HTR-8/SVneo (cell line): ENCODE measurements around the gene NANS.
A peak's percentile ranks its signal among the peaks of the same experiment; 100 is the strongest.
"Not testable (repeated sequence)": the region's sequence is repeated elsewhere in the genome, so short reads cannot be mapped to it uniquely, and the experiment has no call there.

Source experiments
- DNase-seq: peaks from one replicate; pipeline ENCODE4 v3.0.0; 2011; ENCODE audit warnings: low spot score, mixed read lengths; ENCODE audit not compliant: insufficient read length
- FAIRE-seq: peaks from 2 replicates; lab custom pipeline; 2011; peaks lifted over from hg19 to GRCh38; lab: Jason Lieb, UNC

Gene NANS, protein sequence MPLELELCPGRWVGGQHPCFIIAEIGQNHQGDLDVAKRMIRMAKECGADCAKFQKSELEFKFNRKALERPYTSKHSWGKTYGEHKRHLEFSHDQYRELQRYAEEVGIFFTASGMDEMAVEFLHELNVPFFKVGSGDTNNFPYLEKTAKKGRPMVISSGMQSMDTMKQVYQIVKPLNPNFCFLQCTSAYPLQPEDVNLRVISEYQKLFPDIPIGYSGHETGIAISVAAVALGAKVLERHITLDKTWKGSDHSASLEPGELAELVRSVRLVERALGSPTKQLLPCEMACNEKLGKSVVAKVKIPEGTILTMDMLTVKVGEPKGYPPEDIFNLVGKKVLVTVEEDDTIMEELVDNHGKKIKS

DNA sequence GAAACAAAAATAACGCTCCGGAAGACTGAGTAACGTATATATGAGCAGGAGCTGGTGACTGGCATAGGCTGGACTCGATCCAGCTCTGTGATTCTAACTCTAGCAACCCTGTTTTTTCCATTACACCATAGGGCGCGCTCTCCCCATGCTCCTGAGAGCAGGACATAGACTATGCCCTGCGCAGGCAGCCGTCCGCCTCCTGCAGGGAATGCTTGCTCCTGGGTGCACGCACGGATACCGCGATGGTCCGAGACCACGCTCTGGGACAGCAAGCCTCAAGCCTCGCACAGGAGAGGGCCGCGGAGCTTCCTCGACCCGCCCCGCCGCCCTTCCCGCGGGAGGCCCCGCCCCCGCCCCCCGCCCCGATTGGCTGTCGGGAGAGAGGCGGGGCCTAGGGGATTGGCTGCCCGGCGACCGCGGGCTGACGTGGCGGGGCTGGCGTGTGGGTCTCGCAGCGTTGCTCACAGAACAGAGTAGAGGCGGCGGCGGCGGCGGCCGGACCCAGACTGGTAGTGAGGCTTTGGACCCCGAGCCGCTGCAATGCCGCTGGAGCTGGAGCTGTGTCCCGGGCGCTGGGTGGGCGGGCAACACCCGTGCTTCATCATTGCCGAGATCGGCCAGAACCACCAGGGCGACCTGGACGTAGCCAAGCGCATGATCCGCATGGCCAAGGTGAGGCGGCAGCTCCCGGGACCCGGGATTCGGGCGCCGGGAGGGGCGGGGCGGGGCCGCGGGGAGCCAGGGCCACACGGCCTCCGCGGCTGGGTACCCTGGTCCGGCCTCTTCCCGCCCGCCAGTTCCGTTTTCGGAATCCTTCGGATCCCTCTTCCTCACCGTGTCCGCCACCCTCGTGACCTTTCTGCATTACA lies at the start of gene NANS:
NANS (plus strand) TSS at position 464 of the 869 bp plus-strand sequence; CDS start at position 541, 77 bp downstream.
- FAIRE-seq, result peak; percentile 9
- peak; percentile 90 for DNase-seq

DNA sequence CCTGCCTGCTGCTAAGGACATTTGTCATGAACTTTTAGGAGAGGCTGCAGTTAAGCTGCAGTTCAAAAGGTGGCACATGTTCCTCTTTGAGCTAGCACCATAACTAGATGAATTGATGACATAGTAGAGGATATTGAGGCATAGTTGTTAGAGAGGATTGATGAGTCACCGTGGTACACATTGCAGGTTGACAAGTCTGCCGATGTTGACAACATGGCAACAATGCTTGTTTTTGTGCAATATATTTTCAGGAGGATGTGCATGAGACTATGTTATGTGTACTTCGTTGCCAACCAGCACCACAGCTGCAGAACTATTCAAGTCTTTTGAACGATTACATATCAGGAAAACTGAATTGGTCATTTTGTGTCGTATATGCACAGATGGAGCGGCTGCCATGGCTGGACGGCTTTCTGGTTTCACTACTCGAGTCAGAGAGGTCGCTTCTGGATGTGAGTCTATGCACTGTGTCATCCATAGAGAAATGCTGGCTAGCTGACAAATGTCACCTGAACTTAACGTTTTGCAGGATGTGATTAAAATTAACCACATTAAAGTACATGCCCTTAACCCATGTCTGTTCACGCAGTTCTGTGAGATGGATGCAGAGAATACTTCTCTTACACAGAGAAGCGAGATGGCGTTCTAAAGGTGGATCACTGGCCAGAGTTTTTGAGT lies 49.1 kb upstream of the NANS start:
- DNase-seq (no peak), FAIRE-seq (no peak)

- DNase-seq, result no peak
- FAIRE-seq, result no peak
These were observed 47.8 kb upstream of the NANS start for GRCh38 chr9:98008764-98009163.

GRCh38 chr9:98009437-98009836 lies 47.1 kb upstream of the NANS start:
- no peak for DNase-seq
- FAIRE-seq, result no peak

DNA sequence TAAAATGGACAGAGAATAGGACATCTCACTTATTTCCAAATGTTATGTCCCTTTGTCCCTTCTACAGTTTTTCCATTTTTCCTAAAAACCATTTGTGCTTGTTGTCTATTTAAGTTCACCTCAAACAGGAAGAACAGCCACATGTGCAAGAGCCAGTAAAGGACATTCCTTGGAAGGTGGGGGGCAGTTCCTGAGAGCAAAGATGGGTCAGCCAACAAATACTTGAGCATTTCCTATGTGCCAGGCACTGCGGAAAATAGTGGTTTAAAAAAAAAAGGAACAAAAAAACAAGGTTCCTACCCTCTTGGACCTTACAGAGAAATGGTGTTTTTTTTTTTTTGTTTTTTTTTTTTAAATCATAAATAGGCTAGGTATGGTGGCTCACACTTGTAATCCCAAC lies 46.6 kb upstream of the NANS start:
- no peak for DNase-seq
- no peak for FAIRE-seq

DNA sequence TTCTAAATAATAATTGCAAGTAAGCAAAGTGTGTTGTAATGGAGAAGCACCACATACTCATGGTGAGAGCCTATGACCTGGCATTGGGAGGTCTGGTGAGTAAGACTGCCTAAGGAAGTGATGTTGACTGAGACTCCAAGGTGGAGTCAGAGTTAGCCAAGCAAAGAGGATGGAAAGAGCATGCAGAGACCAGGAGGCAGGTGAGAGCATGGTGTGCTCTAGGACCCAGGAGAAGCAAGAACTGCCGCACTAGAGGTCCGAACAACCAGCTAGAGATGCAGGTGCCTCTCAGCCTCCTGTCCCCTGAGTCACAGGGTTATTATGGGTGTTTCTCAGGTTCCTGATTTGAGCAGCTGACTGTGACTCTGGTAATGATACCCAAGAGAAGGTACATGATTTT lies 46.1 kb upstream of the NANS start:
- FAIRE-seq (no peak), DNase-seq (no peak)

DNA sequence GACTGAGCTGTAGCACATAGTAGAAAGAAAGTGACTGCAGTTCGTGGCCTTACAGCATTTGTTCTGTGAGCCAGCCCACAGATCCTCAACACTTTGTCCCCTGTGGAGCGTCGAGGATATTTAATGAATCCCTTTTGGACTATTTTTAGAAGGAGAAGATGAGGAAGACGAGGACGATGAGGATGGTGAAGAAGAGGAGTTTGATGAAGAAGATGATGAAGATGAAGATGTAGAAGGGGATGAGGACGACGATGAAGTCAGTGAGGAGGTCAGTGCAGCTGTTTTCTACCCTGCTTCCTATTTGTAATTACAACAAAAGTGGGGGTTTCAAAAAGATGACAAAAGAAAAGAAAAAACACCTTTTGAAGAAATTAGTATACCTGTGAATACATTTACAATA lies 45.4 kb upstream of the NANS start:
- DNase-seq (no peak), FAIRE-seq (no peak)

DNA sequence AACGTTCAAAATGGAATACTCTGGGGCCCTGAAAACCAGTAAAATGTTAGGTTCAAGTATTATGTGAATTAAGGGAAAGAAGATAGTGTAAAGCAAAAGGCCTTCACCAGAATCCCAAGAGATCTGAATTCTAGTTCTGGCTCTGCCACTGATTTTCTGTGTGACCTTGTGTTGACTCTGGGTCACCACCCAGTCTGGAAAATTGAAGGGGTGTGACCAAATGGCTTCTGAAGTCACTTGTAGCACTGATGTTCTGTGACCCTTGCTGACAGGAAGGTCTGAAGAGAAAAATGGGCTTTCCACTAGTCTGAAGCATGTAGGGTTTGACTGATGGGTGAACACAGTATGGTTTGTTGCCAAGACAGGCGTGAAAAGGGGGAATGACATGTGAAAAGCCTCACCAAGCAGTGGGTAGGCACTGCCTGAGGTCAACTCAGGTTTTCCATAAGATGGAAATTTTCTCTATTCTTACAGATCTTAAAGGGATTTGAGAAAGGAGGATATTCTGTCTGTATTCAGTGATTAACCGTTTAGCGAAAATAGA lies 40.3 kb upstream of the NANS start:
- no peak for DNase-seq
- FAIRE-seq, result no peak

DNA sequence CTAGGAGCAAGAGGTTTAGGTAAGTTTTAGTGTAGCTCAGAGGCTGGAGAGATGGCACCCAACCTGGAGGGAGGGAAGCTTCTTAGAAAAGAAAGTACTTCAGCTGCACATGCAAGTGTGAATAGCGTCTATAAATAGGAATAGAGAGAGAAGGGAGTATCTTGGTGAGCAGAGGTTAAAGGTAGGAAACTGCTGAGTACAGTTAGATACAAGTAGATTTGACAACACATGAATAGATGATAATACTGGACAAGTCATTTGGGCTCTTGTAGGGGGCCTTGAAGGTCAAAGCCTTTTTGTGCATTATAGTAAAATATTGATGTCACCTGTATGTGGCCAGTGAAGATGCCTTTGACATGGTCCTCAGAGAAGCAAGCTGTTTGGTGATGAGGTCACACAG lies 39.2 kb upstream of the NANS start:
- DNase-seq (no peak), FAIRE-seq (no peak)

DNA sequence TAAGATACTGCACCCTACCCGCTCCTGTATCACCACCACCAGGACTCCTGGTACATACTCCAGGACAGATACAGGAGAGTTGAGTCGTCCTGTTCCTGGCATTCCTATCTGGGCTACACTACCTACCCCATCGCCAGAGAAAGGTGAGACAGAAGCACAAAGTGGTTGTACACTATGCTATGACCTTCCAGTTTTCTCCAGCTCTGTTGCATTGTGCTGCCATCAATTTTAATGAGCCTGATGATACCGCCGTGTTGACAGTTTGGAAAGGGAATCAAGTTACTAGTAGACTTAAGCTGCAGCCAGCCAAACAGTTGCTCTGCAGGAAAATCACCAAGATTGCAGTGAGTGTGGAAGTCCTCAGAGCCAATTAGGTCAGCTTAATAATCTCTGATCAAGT lies 38.2 kb upstream of the NANS start:
- DNase-seq, result no peak
- no peak for FAIRE-seq

DNA sequence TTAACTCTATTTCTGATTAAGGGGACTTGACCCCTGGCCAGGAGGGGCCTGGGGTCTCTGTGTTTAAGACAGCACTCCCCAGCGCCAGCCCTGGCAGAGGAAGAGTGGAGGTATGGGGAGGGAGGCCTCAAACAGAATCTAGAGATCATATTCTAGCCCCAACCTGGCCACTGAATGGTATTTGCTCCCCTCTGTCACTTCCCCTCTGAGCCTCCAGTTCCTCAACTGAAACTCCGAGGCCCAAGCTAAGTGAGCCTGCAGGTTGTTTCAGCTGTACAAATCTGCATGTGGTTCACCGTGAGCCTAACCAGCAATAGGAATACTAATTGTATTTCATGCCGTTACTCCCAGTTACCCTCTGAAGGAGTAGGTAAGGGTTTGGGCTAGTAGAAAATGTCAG lies 37.4 kb upstream of the NANS start:
- DNase-seq, result no peak
- no peak for FAIRE-seq

- not testable (repeated sequence) for DNase-seq, FAIRE-seq
These were observed 36.7 kb upstream of the NANS start for GRCh38 chr9:98019869-98020268.

DNA sequence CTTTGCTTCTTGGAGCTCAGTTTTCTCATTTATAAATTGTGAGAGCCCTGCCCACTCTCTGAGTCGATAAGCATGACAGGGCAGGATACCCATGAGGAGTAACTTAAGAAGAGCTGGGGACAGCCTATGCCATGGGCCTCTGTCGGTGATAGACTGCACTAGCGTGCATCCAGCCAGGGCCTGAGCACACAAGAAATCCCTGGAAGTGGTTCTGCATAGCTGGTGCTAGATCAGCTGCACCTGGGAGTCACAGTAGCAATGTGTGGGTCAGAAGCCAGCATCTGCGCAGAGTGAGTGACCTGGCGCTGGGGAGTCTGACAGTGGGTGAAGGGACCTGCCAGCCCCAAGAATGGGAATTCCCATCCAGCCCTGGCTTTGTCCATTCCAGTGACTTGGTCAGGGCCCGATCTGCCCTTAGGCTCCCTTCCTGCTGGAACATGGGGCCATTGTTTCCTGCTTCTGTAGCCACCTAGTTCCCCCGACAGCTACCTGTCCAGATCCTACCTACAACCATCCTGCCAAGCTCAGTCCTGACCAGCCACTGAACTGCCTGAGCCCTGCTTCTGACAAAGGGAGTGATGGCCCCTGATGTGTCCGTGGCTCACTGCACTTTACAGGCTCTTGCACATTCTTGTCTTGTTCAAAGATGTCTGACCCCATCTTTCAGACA lies 35.9 kb upstream of the NANS start:
- FAIRE-seq, result no peak
- no peak for DNase-seq

DNA sequence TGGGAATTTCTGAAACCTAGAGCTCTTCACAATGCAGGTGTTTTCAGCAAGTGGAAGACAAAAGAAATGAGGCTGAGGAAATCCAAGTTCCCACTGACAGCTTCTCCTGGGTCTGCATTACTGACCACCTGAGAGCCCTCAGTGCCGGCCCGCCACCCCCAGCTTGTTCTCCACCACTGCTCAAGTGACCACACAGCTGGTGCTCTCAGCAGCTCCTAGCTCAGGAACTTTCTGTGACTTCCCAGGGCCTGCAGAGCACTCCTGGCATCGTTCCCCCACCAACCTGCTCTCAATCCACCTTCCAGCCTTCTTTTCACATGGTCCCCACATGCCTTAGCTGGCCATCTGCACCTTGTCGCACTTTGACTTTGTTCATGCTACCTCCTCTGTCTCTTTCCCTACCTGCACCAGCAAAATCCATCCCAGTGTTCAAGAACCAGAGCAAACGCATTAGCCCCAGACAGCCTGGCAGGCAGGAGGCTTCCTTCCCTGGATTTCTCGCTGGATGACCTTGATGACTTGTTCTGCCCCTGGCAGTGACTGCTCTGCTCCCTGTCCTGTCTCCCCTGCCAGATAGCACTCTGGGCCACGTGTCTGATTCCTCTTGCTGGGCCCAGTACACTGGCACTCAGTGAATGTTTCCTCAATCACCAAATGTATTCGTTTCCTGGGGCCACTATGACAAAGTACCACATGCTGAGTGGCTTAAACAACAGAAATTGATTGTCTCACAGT lies 35.1 kb upstream of the NANS start:
- FAIRE-seq (no peak), DNase-seq (no peak)

- DNase-seq (no peak), FAIRE-seq (no peak)
These were observed 34.1 kb upstream of the NANS start for GRCh38 chr9:98022447-98022846.

DNA sequence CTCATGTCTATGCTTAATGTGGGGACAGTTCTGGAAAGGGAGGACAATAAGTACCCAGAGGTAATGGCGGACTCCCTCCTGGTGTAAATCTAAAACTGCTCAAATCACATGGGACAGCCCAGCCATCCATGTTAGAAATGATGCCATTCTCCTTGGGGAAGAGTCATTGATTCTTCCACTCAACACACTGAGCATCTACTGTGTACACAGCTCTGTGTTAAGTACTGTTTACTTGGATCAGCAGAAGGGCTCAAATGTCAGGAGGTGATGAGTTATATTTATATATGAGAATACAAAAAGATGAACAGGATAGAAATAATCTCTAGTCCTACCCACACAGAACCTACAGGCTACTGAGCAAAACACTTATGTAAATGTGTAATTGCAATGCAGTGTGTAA lies 31.8 kb upstream of the NANS start:
- FAIRE-seq, result no peak
- DNase-seq, result no peak

GRCh38 chr9:98031169-98031568 lies 25.4 kb upstream of the NANS start:
- FAIRE-seq (no peak), DNase-seq (no peak)

DNA sequence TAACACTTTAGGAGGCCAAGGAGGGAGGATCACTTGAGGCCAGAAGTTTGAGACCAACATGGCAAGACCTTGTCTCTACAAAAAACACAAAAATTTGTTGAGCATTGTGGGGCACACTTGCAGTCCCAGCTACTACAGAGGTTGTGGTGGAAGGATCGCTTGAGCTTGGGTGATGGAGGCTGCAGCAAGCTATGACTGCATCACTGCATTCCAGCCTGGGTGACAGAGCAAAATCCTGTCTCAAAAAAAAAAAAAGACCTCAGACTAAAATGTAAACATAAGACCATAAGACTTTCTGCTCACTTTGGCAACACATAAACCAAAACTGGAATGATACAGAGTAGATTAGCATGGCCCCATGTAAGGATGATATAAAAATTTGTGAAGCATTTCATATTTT lies 24.6 kb upstream of the NANS start:
- no peak for DNase-seq
- no peak for FAIRE-seq
